ENCODE data around the gene MRTFB. TPM values are rescaled to one million over a fixed set of nuclear protein-coding genes. Genes with fewer than 3 reads are reported as not detected.

Gene MRTFB
- total RNA-seq, 1 experiment from 2014 or later = 29.5 TPM

DNA sequence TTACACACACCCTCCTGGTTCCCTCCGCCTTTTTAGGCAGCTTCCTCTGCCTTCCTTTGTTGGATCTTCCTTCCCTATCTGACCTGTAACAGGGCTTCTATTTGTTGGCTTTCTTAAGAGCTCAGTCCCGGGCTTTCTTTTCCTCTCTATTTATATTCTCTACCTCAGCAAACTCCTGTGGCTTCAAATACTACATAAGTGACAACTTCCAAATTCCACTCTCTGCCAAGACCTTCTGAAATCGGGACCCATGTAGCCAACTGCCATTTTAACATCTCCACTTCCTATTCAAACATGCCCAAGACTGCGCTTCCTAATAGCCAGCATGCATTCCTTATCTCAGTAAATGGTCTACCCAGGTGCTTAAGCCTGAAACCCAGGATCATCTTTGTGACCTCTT is 128.1 kb downstream of the MRTFB start:
- Mint-ChIP-seq H3K36me3 (ENCODE audit: insufficient read depth, unreplicated experiment) (no peaks in the 10 kb centered on the region), H3K27me3 (ENCODE audit: insufficient read depth, unreplicated experiment) (no peaks in the 10 kb centered on the region), H3K9me3 (ENCODE audit: unreplicated experiment) (no peaks in the 10 kb centered on the region), H3K27ac (ENCODE audit: unreplicated experiment) (no peak overlapping the region), H3K4me1 (ENCODE audit: low read depth, unreplicated experiment) (peaks cover 26% of the 10 kb centered on the region), H3K4me3 (ENCODE audit: unreplicated experiment) (no peak overlapping the region)
- TF ChIP-seq, protein P1, sequence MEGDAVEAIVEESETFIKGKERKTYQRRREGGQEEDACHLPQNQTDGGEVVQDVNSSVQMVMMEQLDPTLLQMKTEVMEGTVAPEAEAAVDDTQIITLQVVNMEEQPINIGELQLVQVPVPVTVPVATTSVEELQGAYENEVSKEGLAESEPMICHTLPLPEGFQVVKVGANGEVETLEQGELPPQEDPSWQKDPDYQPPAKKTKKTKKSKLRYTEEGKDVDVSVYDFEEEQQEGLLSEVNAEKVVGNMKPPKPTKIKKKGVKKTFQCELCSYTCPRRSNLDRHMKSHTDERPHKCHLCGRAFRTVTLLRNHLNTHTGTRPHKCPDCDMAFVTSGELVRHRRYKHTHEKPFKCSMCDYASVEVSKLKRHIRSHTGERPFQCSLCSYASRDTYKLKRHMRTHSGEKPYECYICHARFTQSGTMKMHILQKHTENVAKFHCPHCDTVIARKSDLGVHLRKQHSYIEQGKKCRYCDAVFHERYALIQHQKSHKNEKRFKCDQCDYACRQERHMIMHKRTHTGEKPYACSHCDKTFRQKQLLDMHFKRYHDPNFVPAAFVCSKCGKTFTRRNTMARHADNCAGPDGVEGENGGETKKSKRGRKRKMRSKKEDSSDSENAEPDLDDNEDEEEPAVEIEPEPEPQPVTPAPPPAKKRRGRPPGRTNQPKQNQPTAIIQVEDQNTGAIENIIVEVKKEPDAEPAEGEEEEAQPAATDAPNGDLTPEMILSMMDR (IDR thresholded peaks at IDR 0.05; ENCODE audit: insufficient read depth in 1 of 2, low read depth in 1 of 2, low read length in 1 of 2, severe bottlenecking in 1 of 2, unreplicated experiment in 1 of 2) = no peak
- Histone ChIP-seq H3K4me1 (peaks cover 15% of the 10 kb centered on the region), H3K36me3 (ENCODE audit: control insufficient read depth, insufficient read depth, low read length) (no peaks in the 10 kb centered on the region), H3K4me3 (ENCODE audit: low read depth, low read length) (no peak overlapping the region), H3K27me3 (replicated peaks; ENCODE audit: control insufficient read depth, insufficient read depth, low read length) (no peaks in the 10 kb centered on the region), H3K9me3 (no peaks in the 10 kb centered on the region)
- POLR2A ChIA-PET = no interaction called here
- CTCF ChIA-PET = no interaction called here
- intact Hi-C loops (cut with micrococcal nuclease; ENCODE audit: unreplicated experiment) = no loop called here
- BruUV-seq (replicated peaks) = no TSS peak
- DNase-seq = no peak

DNA sequence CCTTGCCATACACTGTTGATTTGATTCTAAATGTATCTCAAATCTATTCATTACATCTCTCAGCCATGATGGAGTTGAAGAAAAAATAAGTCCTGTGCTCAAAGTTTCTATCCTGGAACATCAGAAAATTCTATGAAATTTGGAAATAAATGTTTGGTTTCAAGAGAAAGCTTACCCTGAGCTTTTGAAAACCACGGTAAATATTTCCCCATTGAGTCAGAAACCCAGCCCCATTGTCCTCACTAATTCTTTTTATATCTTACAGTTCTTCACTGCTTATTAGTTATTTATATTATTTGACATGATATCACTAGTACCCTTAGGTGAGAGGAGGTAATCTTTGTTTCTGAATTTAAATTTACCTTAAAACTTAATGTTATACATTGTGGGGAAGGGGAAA is 128.5 kb downstream of the MRTFB start:
- no peak overlapping the region for H3K4me3 ChIP-seq (ENCODE audit: low read depth, low read length)
- DNase-seq = no peak
- BruUV-seq (replicated peaks) = no TSS peak
- Mint-ChIP-seq H3K27me3 (ENCODE audit: insufficient read depth, unreplicated experiment) (no peaks in the 10 kb centered on the region), H3K27ac (ENCODE audit: unreplicated experiment) (no peak overlapping the region), H3K36me3 (ENCODE audit: insufficient read depth, unreplicated experiment) (no peaks in the 10 kb centered on the region), H3K4me3 (ENCODE audit: unreplicated experiment) (no peak overlapping the region), H3K9me3 (ENCODE audit: unreplicated experiment) (no peaks in the 10 kb centered on the region), H3K4me1 (ENCODE audit: low read depth, unreplicated experiment) (peaks cover 26% of the 10 kb centered on the region)
- H3K36me3 ChIP-seq (ENCODE audit: control insufficient read depth, insufficient read depth, low read length) = no peaks in the 10 kb centered on the region
- H3K9me3 ChIP-seq = no peaks in the 10 kb centered on the region
- intact Hi-C loops (cut with micrococcal nuclease; ENCODE audit: unreplicated experiment) = no loop called here
- ChIA-PET POLR2A (no interaction called here), CTCF (no interaction called here)
- peaks cover 15% of the 10 kb centered on the region for H3K4me1 ChIP-seq
- TF ChIP-seq, protein P1 (IDR thresholded peaks at IDR 0.05; ENCODE audit: insufficient read depth in 1 of 2, low read depth in 1 of 2, low read length in 1 of 2, severe bottlenecking in 1 of 2, unreplicated experiment in 1 of 2) = no peak
- H3K27me3 ChIP-seq (replicated peaks; ENCODE audit: control insufficient read depth, insufficient read depth, low read length) = no peaks in the 10 kb centered on the region

DNA sequence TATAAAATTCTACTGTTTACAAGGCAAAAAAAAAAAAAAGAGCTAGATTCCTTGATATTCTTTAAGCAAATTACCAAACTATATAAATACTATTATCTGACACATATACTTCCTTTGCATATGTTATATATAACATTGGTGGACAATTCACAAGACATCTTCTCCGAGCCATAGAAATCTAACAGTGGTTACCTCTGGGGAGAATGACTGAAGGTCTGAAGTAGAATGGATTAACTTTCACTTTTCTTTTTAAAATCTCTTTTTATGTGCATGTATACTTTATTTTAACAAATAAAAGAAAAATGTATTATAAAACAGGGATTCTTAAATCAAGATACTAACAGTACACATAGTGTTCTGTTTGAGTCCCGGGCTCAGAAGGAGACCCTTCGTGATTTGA is 131.0 kb downstream of the MRTFB start:
- no TSS peak for BruUV-seq (replicated peaks)
- POLR2A ChIA-PET = no interaction called here

More for the DNA sequence above, 131.0 kb downstream of the MRTFB start:
- no peaks in the 10 kb centered on the region for H3K27me3 Mint-ChIP-seq (ENCODE audit: insufficient read depth, unreplicated experiment)
- Histone ChIP-seq H3K27me3 (replicated peaks; ENCODE audit: control insufficient read depth, insufficient read depth, low read length) (no peaks in the 10 kb centered on the region), H3K4me1 (peaks cover 10% of the 10 kb centered on the region), H3K36me3 (ENCODE audit: control insufficient read depth, insufficient read depth, low read length) (no peaks in the 10 kb centered on the region), H3K9me3 (no peaks in the 10 kb centered on the region), H3K4me3 (ENCODE audit: low read depth, low read length) (no peak overlapping the region)
- H3K27ac Mint-ChIP-seq (ENCODE audit: unreplicated experiment) = no peak overlapping the region
- CTCF ChIA-PET = interaction anchor here (1.5 kb wide), 1 partner anchor 18 kb away, joined by 3 read pairs; no protein-coding TSS in a partner anchor
- no peaks in the 10 kb centered on the region for H3K36me3 Mint-ChIP-seq (ENCODE audit: insufficient read depth, unreplicated experiment)
- TF ChIP-seq, protein P1 (IDR thresholded peaks at IDR 0.05; ENCODE audit: insufficient read depth in 1 of 2, low read depth in 1 of 2, low read length in 1 of 2, severe bottlenecking in 1 of 2, unreplicated experiment in 1 of 2) = no peak
- H3K4me1 Mint-ChIP-seq (ENCODE audit: low read depth, unreplicated experiment) = peaks cover 26% of the 10 kb centered on the region
- no peak overlapping the region for H3K4me3 Mint-ChIP-seq (ENCODE audit: unreplicated experiment)
- no peak for DNase-seq
- intact Hi-C loops (cut with micrococcal nuclease; ENCODE audit: unreplicated experiment) = no loop called here
- H3K9me3 Mint-ChIP-seq (ENCODE audit: unreplicated experiment) = no peaks in the 10 kb centered on the region
